ENCODE results near the gene RFC4. TPM values are rescaled to one million over a fixed set of nuclear protein-coding genes. Genes with fewer than 3 reads are reported as not detected.
A peak's percentile ranks its signal among the peaks of the same experiment; 100 is the strongest.

The RFC4 gene
- total and polyA plus RNA-seq, 2 of the 13 experiments (the other 11 are each of a cell fraction or from before 2014, with no cell fraction given) = 18.5 to 103 TPM

DNA sequence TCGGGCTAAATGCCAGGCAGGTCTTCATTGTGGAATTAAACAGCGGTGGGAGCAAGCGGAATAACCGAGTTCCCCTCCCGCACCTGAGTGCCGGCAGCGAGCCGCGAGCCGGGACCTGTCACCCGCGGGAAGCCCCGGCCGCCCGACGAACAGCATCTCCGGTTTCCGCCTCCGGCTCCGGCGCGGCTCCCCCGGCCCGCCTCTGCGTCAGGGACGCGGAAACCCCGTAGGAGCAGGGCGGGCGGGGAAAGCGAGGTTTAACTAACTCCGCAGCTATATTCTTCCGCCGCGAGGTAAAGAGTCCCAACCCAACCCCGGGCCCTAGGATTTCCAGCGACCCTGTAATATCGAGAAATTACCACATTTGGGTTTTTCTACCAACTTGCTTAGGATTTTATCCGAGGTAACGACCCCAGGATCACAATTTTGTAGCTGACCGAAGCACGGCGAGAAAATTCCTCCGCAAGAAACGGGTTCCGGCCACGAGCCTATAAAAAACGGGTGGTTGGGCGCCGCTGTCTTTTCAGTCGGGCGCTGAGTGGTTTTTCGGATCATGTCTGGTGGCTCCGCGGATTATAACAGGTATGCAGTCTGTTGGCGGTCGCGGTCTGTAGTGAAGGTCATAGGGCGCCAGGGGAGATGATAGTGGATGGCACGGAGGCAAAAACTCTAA is 23.1 kb downstream of the RFC4 start, which contains the start of gene EIF4A2 (continued):
- TF ChIP-seq, protein P1, sequence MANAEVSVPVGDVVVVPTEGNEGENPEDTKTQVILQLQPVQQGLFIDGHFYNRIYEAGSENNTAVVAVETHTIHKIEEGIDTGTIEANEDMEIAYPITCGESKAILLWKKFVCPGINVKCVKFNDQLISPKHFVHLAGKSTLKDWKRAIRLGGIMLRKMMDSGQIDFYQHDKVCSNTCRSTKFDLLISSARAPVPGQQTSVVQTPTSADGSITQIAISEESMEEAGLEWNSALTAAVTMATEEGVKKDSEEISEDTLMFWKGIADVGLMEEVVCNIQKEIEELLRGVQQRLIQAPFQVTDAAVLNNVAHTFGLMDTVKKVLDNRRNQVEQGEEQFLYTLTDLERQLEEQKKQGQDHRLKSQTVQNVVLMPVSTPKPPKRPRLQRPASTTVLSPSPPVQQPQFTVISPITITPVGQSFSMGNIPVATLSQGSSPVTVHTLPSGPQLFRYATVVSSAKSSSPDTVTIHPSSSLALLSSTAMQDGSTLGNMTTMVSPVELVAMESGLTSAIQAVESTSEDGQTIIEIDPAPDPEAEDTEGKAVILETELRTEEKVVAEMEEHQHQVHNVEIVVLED (CRISPR knock-in tag; IDR thresholded peaks at IDR 0.05; ENCODE audit: borderline replicate concordance) = peak; percentile 83
- TF ChIP-seq ZNF138 (CRISPR knock-in tag; IDR thresholded peaks at IDR 0.05; ENCODE audit: low read depth) (peak; percentile 37; the same call in 1 of the 2 replicates), ZNF777 (CRISPR knock-in tag; IDR thresholded peaks at IDR 0.05) (no peak), HES4 (CRISPR knock-in tag; IDR thresholded peaks at IDR 0.05; ENCODE audit: borderline replicate concordance) (peak; percentile 52; the same call in 1 of the 2 replicates), RFX1 (IDR thresholded peaks at IDR 0.05) (no peak), MLLT10 (CRISPR knock-in tag; IDR thresholded peaks at IDR 0.05) (0 out of 2 replicates have a peak, but pooled peaks have one; percentile 6), RBM39 (IDR thresholded peaks at IDR 0.05; ENCODE audit: low read depth, low read length, poor library complexity, severe bottlenecking) (peak; percentile 86), ZFP41 (CRISPR knock-in tag; IDR thresholded peaks at IDR 0.05; ENCODE audit: borderline replicate concordance) (no peak), ELF1 (CRISPR knock-in tag; IDR thresholded peaks at IDR 0.05) (peak; percentile 55; the same call in 1 of the 2 replicates), NR2F1 (CRISPR knock-in tag; IDR thresholded peaks at IDR 0.05) (no peak; a peak in 1 of 4 replicates), MXI1 (IDR thresholded peaks at IDR 0.05; ENCODE audit: borderline replicate concordance, low read depth, low read length) (peak; percentile 3; the same call in 2 of the 3 replicates), CHD2 (IDR thresholded peaks at IDR 0.05; ENCODE audit: low read depth, low read length) (peak; percentile 86; the same call in 1 of the 2 replicates), GATAD2A (CRISPR knock-in tag; IDR thresholded peaks at IDR 0.05) (peak; percentile 30; the same call in 1 of the 2 replicates), ZFP62 (CRISPR knock-in tag; IDR thresholded peaks at IDR 0.05) (no peak), ZNF484 (CRISPR knock-in tag; IDR thresholded peaks at IDR 0.05; ENCODE audit: borderline replicate concordance, low read depth) (no peak), HHEX (CRISPR knock-in tag; IDR thresholded peaks at IDR 0.05) (no peak), ZNF460 (CRISPR knock-in tag; IDR thresholded peaks at IDR 0.05; ENCODE audit: borderline replicate concordance) (no peak), MTA1 (CRISPR knock-in tag; IDR thresholded peaks at IDR 0.05; ENCODE audit: borderline replicate concordance) (peak; percentile 84; the same call in 1 of the 2 replicates), ZNF501 (CRISPR knock-in tag; IDR thresholded peaks at IDR 0.05) (peak; percentile 94)
- TF ChIP-seq, protein P2, sequence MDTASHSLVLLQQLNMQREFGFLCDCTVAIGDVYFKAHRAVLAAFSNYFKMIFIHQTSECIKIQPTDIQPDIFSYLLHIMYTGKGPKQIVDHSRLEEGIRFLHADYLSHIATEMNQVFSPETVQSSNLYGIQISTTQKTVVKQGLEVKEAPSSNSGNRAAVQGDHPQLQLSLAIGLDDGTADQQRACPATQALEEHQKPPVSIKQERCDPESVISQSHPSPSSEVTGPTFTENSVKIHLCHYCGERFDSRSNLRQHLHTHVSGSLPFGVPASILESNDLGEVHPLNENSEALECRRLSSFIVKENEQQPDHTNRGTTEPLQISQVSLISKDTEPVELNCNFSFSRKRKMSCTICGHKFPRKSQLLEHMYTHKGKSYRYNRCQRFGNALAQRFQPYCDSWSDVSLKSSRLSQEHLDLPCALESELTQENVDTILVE (CRISPR knock-in tag; IDR thresholded peaks at IDR 0.05) = peak; percentile 98
- TF ChIP-seq, protein P3, sequence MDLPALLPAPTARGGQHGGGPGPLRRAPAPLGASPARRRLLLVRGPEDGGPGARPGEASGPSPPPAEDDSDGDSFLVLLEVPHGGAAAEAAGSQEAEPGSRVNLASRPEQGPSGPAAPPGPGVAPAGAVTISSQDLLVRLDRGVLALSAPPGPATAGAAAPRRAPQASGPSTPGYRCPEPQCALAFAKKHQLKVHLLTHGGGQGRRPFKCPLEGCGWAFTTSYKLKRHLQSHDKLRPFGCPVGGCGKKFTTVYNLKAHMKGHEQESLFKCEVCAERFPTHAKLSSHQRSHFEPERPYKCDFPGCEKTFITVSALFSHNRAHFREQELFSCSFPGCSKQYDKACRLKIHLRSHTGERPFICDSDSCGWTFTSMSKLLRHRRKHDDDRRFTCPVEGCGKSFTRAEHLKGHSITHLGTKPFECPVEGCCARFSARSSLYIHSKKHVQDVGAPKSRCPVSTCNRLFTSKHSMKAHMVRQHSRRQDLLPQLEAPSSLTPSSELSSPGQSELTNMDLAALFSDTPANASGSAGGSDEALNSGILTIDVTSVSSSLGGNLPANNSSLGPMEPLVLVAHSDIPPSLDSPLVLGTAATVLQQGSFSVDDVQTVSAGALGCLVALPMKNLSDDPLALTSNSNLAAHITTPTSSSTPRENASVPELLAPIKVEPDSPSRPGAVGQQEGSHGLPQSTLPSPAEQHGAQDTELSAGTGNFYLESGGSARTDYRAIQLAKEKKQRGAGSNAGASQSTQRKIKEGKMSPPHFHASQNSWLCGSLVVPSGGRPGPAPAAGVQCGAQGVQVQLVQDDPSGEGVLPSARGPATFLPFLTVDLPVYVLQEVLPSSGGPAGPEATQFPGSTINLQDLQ (CRISPR knock-in tag; IDR thresholded peaks at IDR 0.05) = peak; percentile 100
- TF ChIP-seq, protein P4, sequence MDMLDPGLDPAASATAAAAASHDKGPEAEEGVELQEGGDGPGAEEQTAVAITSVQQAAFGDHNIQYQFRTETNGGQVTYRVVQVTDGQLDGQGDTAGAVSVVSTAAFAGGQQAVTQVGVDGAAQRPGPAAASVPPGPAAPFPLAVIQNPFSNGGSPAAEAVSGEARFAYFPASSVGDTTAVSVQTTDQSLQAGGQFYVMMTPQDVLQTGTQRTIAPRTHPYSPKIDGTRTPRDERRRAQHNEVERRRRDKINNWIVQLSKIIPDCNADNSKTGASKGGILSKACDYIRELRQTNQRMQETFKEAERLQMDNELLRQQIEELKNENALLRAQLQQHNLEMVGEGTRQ (IDR thresholded peaks at IDR 0.05; ENCODE audit: low read depth, low read length) = no peak
- TF ChIP-seq, protein P4 (CRISPR knock-in tag; IDR thresholded peaks at IDR 0.05; ENCODE audit: borderline replicate concordance) = 0 out of 2 replicates have a peak, but pooled peaks have one; percentile 13

All from HepG2 (cell line).